Heart right ventricle (tissue), 16 donors: ENCODE results near the gene DRG2. TPM values are rescaled to one million over a fixed set of nuclear protein-coding genes. Genes with fewer than 3 reads are reported as not detected.

ENCODE experiments used
- ATAC-seq, 8 donors: fragments of 200-7000 bp; cut with Tn5 transposase; one replicate each; pipeline ENCODE4 v1.9.1; 2020; ENCODE audit warnings: mild to moderate bottlenecking in 8 of 8, moderate library complexity in 8 of 8, moderate number of reproducible peaks in 1 of 8
- DNase-seq, 2 donors: peaks; one replicate each; pipeline ENCODE4 v3.0.0-alpha.2; 2020
- H3K27ac ChIP-seq, 10 donors: fragments of 200-600 bp; sonication (generic) in 2 of 10; one replicate each; pipeline versions ENCODE4 v1.5.0 to v1.8.0; 2020 to 2022; ENCODE audit warnings: mild to moderate bottlenecking in 3 of 10
- H3K27me3 ChIP-seq, 7 donors: fragments of 200-600 bp; one replicate each; pipeline ENCODE4 v1.8.0; 2021 to 2022; ENCODE audit warnings: mild to moderate bottlenecking in 2 of 7
- H3K36me3 ChIP-seq, 9 donors: fragments of 200-600 bp; sonication (generic) in 1 of 9; one replicate each; pipeline versions ENCODE4 v1.5.0 to v1.8.0; 2020 to 2022; ENCODE audit warnings: mild to moderate bottlenecking in 2 of 9
- H3K4me1 ChIP-seq, 9 donors: fragments of 200-600 bp; sonication (generic) in 1 of 9; one replicate each; pipeline versions ENCODE4 v1.5.0 to v1.8.0; 2020 to 2022; ENCODE audit warnings: mild to moderate bottlenecking in 4 of 9
- H3K4me3 ChIP-seq, 10 donors: fragments of 200-600 bp; sonication (generic) in 2 of 10; one replicate each; pipeline versions ENCODE4 v1.5.0 to v1.8.0; 2020 to 2022; ENCODE audit warnings: mild to moderate bottlenecking in 7 of 10, moderate library complexity in 2 of 10
- H3K9me3 ChIP-seq, 11 donors: fragments of 200-600 bp in 10 of 11; sonication (generic) in 2 of 11; one replicate each; pipeline versions ENCODE4 v1.5.0 to v1.8.0; 2013 to 2022; ENCODE audit warnings: mild to moderate bottlenecking in 2 of 11, control low read depth in 1 of 11, moderate library complexity in 1 of 11
- CTCF ChIP-seq, 9 donors: fragments of 200-600 bp; sonication (generic) in 2 of 9; IDR thresholded peaks; one replicate each; pipeline versions ENCODE4 v1.5.0 to v1.8.0; 2021 to 2022; ENCODE audit warnings: antibody characterized with exemption in 9 of 9, mild to moderate bottlenecking in 5 of 9, moderate library complexity in 1 of 9
- WGBS, 2 donors: extraction: QIAGEN DNeasy Blood & Tissue Kit; methylation state at CpG; one replicate each; pipeline ENCODE4 v1.1.7; 2013; ENCODE audit warnings: inconsistent platforms in 1 of 2; 5-methylcytosine and 5-hydroxymethylcytosine counted together
- intact Hi-C, 10 donors: fragments of 100-400 bp; cut with DNase I; formaldehyde crosslinking; loops; one replicate each; pipeline versions ENCODE4 v1.11.1 to v1.14.2; 2022
- polyA plus RNA-seq, 2 donors: library from polyadenylated mRNA; stranded (reverse); fragments of 200-250 nt; gene quantifications; one replicate each; pipeline ENCODE4 v1.2.3, GENCODE V29; 2013
- total RNA-seq, 10 donors: library from RNA; stranded (reverse); fragmentation: NEBNext Ultra II Directional in 3 of 10; extraction: Animal tissue kit (Norgen Biotek cat#: 25700) in 3 of 10; gene quantifications; one replicate each; pipeline versions ENCODE4 v1.2.1 to v1.2.4, GENCODE V29; 2021 to 2023
- donor health status: Arrhythmogenic right ventricular cardiomyopathy.
- donor health status: ischemic (EF 13 %, LVEDD 7.1; RV severe dilation, severe dysfunction).
- donor health status: healthy with polysubstance abuse.
- donor health status: DM: no; HTN: yes; CAD: no.
- donor health status: DM: no; HTN: no; CAD: no.
- donor health status: ischemic (EF 25% LVEDD 6.9; RV normal size, moderate dysfunction).
- donor health status: ischemic (EF 25% LVEDD 5.7; RV mildly dilated, moderate dysfunction).
- donor health status: healthy.
- donor health status: DM: yes; HTN: yes; CAD: no.
- donor health status: Ischemic cardiomyopathy.
- donor health status: ischemic (EF 35%, LVEDD 5.7; RV mildly dilated, moderate dysfunction).
- donor health status: nonischemic (EF 11% LVEDD 7.7; RV severe dilation, severe dysfunction).
- donor health status: DM: yes; HTN: yes; CAD: no.
- donor health status: PGD.
- donor health status: ischemic (EF 29% LVEDD 5.4; RV normal size, mild dysfunction).
- donor health status: nonischemic (EF 23%, LVEDD 6.1; RV moderate dilation, normal function).

Gene DRG2
- total and polyA plus RNA-seq, 12 donors = 18.1 to 44.3 (median 21.2) TPM

- WGBS, 2 donors = 38 to 61% methylated on average over 1 of the region's 1 CpG
- Histone ChIP-seq H3K4me1 (peaks cover 6 to 42% (median 30%) of the 10 kb centered on the region in 9 donors), H3K27me3 (no peaks in the 10 kb centered on the region), H3K9me3 (no peaks in the 10 kb centered on the region), H3K27ac (no peak overlapping the region), H3K4me3 (no peak overlapping the region), H3K36me3 (peaks cover 0 to 36% (median 12%) of the 10 kb centered on the region in 9 donors)
- DNase-seq = no peak
- peak in 7 of 9 donors; percentile 1 to 49 (median 36) for TF ChIP-seq CTCF (IDR thresholded peaks at IDR 0.05)
- intact Hi-C loops = no loop called here
- no peak for ATAC-seq
Measured at GRCh38 chr17:18043491-18043890, 44.3 kb upstream of the DRG2 start.

- DNase-seq (no peak), ATAC-seq (no peak)
- H3K4me1 ChIP-seq = peaks cover 6 to 41% (median 30%) of the 10 kb centered on the region in 9 donors
- intact Hi-C loops = no loop called here
- WGBS, 2 donors = 85 to 93% methylated on average over 3 of the region's 3 CpGs
- no peaks in the 10 kb centered on the region for H3K27me3 ChIP-seq
- no peak overlapping the region for H3K4me3 ChIP-seq
- H3K27ac ChIP-seq = no peak overlapping the region
- TF ChIP-seq CTCF (IDR thresholded peaks at IDR 0.05) = no peak
- peaks cover 0 to 42% (median 12%) of the 10 kb centered on the region in 9 donors for H3K36me3 ChIP-seq
- no peaks in the 10 kb centered on the region for H3K9me3 ChIP-seq
Measured at GRCh38 chr17:18044609-18045008, 43.1 kb upstream of the DRG2 start.

GRCh38 chr17:18045691-18046350 lies 41.9 kb upstream of the DRG2 start:
- Histone ChIP-seq H3K36me3 (peaks cover 0 to 53% (median 12%) of the 10 kb centered on the region in 9 donors), H3K4me3 (no peak overlapping the region), H3K4me1 (peaks cover 0 to 32% (median 21%) of the 10 kb centered on the region in 9 donors), H3K27ac (no peak overlapping the region), H3K9me3 (no peaks in the 10 kb centered on the region), H3K27me3 (no peaks in the 10 kb centered on the region)
- whole genome bisulfite sequencing, 2 donors = 76 to 81% methylated on average over 3 of the region's 3 CpGs
- no peak for DNase-seq
- TF ChIP-seq CTCF (IDR thresholded peaks at IDR 0.05) = no peak
- intact Hi-C loops = no loop called here
- ATAC-seq = no peak

GRCh38 chr17:18055597-18055996 lies 32.2 kb upstream of the DRG2 start:
- no peak overlapping the region for H3K27ac ChIP-seq
- no peak overlapping the region for H3K4me3 ChIP-seq
- DNase-seq (no peak), ATAC-seq (no peak)
- TF ChIP-seq CTCF (IDR thresholded peaks at IDR 0.05) = no peak
- no peaks in the 10 kb centered on the region for H3K27me3 ChIP-seq
- H3K4me1 ChIP-seq = no peaks in the 10 kb centered on the region
- intact Hi-C loops = no loop called here
- peaks cover 0 to 94% (median 30%) of the 10 kb centered on the region in 9 donors for H3K36me3 ChIP-seq
- no peaks in the 10 kb centered on the region for H3K9me3 ChIP-seq
- 95 to 96% methylated on average over 6 of the region's 6 CpGs for WGBS, 2 donors
